Smooth muscle cell (in vitro differentiated cells): Measurements from ENCODE around the gene ADCYAP1R1. TPM values are rescaled to one million over a fixed set of nuclear protein-coding genes. Genes with fewer than 3 reads are reported as not detected.

Experiments
- DNase-seq: peaks from one replicate; lab custom pipeline; 2025; ENCODE audit not compliant: unreplicated experiment; lab: John Stamatoyannopoulos, UW
- H2AFZ ChIP-seq: fragments of 200-600 bp; sonication (generic); 2 replicates; pipeline ENCODE4 v1.6.0; 2016; ENCODE audit warnings: antibody characterized with exemption, low read depth, mild to moderate bottlenecking
- H3F3A ChIP-seq: fragments of 200-600 bp; sonication (generic); 2 replicates; pipeline ENCODE4 v1.6.0; 2017; ENCODE audit warnings: antibody characterized with exemption, low read depth
- H3K27ac ChIP-seq: fragments of 200-600 bp; sonication (generic); 2 replicates; pipeline ENCODE4 v1.5.1; 2016; ENCODE audit warnings: low read depth, mild to moderate bottlenecking
- H3K27me3 ChIP-seq: fragments of 200-600 bp; sonication (generic); 2 replicates; pipeline ENCODE4 v1.6.1; 2016; ENCODE audit warnings: low read depth, mild to moderate bottlenecking
- H3K36me3 ChIP-seq: fragments of 200-600 bp; sonication (generic); 2 replicates; pipeline ENCODE4 v1.5.1; 2016; ENCODE audit warnings: low read depth
- H3K4me1 ChIP-seq: fragments of 200-600 bp; sonication (generic); 2 replicates; pipeline ENCODE4 v1.5.1; 2016; ENCODE audit warnings: low read depth
- H3K4me2 ChIP-seq: fragments of 200-600 bp; sonication (generic); 2 replicates; pipeline ENCODE4 v1.6.0; 2016; ENCODE audit warnings: mild to moderate bottlenecking
- H3K4me3 ChIP-seq: fragments of 200-600 bp; sonication (generic); 2 replicates; pipeline ENCODE4 v1.5.1; 2016; ENCODE audit warnings: mild to moderate bottlenecking
- H3K79me2 ChIP-seq: fragments of 200-600 bp; sonication (generic); 2 replicates; pipeline ENCODE4 v1.6.0; 2016; ENCODE audit warnings: low read depth, mild to moderate bottlenecking
- H3K9ac ChIP-seq: fragments of 200-600 bp; sonication (generic); 2 replicates; pipeline ENCODE4 v1.6.0; 2016; ENCODE audit warnings: low read depth
- H3K9me3 ChIP-seq: fragments of 200-600 bp; sonication (generic); replicated peaks from 2 replicates; pipeline ENCODE4 v1.5.1; 2016; ENCODE audit warnings: low read depth
- H4K20me1 ChIP-seq: fragments of 200-600 bp; sonication (generic); 2 replicates; pipeline ENCODE4 v1.6.0; 2016; ENCODE audit warnings: low read depth
- WGBS: methylation state at CpG from one replicate; pipeline ENCODE4 v1.1.7; 2016; ENCODE audit warnings: low lambda C conversion rate; 5-methylcytosine and 5-hydroxymethylcytosine counted together
- polyA plus RNA-seq: library from polyadenylated mRNA; unstranded; fragments of >200 nt; fragmentation: Nextera tagmentation; extraction: Ambion mirVana; gene quantifications from 2 replicates; pipeline ENCODE4 v1.2.1, GENCODE V29; 2016
- total RNA-seq: library from RNA; depleted of rRNA; stranded (reverse); fragments of >200 nt; gene quantifications from 2 replicates; pipeline ENCODE4 v1.2.3, GENCODE V29; 2014
- TF ChIP-seq, protein P1 (sequence below): fragments of 200-600 bp; sonication (generic); IDR thresholded peaks from 2 replicates; pipeline ENCODE4 v1.5.1; 2017; ENCODE audit warnings: borderline replicate concordance, mild to moderate bottlenecking, antibody characterized with exemption; ENCODE audit not compliant: insufficient read depth, poor library complexity, severe bottlenecking

Gene ADCYAP1R1
- total and polyA plus RNA-seq, 2 experiments from 2014 or later = not detected

DNA sequence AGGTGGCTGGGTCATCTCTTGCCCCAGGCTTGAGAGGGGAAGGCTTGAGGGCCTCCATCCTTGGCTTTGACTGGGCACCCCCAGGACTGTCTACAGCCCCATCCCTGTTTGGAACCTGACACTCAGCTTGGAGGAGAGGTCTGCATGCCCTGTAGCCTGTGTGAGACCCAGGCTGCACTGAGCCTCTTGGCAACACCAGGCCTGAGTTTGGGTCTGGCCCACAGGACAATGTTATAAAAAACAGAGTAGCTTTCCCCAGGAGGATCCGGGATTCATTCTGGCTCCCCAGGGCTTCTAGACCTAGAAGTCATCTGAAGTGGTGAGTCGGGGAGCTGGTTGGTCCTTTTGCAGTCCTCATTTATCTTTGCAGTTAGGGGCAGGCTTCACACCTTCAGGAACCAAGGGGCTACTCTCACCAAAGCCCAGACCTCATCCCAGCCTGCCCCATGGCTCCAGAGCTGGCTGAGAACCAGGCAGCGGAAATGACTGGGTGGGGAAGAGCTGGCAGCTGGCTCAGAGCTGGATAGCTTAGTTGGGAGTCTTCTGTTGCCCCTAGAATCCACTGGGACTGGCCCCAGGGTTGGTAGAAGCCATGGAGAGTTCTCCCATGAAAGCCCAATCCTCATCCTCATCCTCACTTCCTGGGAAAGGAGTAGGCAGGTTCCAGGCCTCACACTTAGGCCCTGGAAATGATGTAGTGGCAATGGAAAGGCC is 68.8 kb downstream of the ADCYAP1R1 start:
- Histone ChIP-seq H3K4me2 (no peak overlapping the region), H3K9me3 (no peaks in the 10 kb centered on the region), H3K79me2 (no peaks in the 10 kb centered on the region), H2AFZ (no peak overlapping the region), H3K27me3 (peaks cover 15% of the 10 kb centered on the region), H3K4me3 (no peak overlapping the region), H3K36me3 (no peaks in the 10 kb centered on the region), H3K4me1 (no peaks in the 10 kb centered on the region), H3F3A (no peaks in the 10 kb centered on the region), H3K9ac (no peak overlapping the region), H3K27ac (no peak overlapping the region), H4K20me1 (no peaks in the 10 kb centered on the region)
- no peak for DNase-seq
- WGBS = 87% methylated on average over 3 of the region's 3 CpGs
- TF ChIP-seq, protein P1, sequence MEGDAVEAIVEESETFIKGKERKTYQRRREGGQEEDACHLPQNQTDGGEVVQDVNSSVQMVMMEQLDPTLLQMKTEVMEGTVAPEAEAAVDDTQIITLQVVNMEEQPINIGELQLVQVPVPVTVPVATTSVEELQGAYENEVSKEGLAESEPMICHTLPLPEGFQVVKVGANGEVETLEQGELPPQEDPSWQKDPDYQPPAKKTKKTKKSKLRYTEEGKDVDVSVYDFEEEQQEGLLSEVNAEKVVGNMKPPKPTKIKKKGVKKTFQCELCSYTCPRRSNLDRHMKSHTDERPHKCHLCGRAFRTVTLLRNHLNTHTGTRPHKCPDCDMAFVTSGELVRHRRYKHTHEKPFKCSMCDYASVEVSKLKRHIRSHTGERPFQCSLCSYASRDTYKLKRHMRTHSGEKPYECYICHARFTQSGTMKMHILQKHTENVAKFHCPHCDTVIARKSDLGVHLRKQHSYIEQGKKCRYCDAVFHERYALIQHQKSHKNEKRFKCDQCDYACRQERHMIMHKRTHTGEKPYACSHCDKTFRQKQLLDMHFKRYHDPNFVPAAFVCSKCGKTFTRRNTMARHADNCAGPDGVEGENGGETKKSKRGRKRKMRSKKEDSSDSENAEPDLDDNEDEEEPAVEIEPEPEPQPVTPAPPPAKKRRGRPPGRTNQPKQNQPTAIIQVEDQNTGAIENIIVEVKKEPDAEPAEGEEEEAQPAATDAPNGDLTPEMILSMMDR = no peak

DNA sequence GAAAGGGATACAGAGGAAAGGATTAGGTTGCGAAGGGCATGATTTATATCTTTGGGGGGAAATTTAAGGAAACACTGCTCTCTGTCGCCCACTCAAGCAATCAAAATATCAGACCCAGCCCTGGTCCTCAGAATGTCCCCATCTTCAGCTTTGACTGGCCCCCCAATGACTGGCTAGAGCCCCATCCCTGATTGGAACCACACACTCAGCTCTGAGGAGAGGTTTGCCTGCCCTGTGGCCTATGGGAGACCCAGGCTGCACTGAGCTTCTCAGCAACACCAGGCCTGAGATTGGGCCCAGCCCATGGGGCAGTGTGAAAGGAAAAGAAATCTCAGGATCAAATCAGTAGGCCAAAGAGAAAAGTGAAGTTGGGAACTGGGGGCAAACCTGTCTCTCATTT is 69.5 kb downstream of the ADCYAP1R1 start:
- WGBS = 98% methylated on average over 2 of the region's 2 CpGs
- no peaks in the 10 kb centered on the region for H4K20me1 ChIP-seq
- H3K9ac ChIP-seq = no peak overlapping the region
- H3K4me1 ChIP-seq = no peaks in the 10 kb centered on the region
- DNase-seq = no peak
- no peaks in the 10 kb centered on the region for H3K79me2 ChIP-seq
- H3K27ac ChIP-seq = no peak overlapping the region
- no peak overlapping the region for H3K4me2 ChIP-seq
- H3K36me3 ChIP-seq = no peaks in the 10 kb centered on the region
- no peak overlapping the region for H2AFZ ChIP-seq
- no peak overlapping the region for H3K4me3 ChIP-seq
- H3K27me3 ChIP-seq = peaks cover 15% of the 10 kb centered on the region
- no peaks in the 10 kb centered on the region for H3K9me3 ChIP-seq
- TF ChIP-seq, protein P1 = no peak
- no peaks in the 10 kb centered on the region for H3F3A ChIP-seq

DNA sequence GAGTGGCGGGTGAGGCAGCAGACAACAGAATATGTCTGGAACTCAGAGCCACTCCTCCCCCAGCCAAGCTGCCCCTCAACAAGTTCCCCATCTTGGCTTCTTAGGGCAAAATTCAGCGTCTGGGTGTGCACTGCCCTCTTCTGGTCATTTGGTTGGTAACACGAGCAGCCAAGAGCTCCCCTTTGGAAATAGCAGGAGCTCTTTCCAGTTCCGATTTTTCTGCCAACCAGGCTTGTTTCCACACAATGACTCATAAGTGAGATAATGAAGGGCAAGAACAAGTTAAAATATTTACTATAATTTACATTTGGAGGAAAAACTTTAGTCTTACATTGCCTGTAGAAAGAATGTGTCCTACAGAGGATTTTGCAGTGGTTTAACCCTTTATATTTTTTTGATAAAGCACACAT is 70.5 kb downstream of the ADCYAP1R1 start:
- H3K4me1 ChIP-seq = no peaks in the 10 kb centered on the region

More for the DNA sequence above, 70.5 kb downstream of the ADCYAP1R1 start:
- Histone ChIP-seq H3K4me3 (no peak overlapping the region), H3K4me2 (no peak overlapping the region), H4K20me1 (no peaks in the 10 kb centered on the region), H3F3A (no peaks in the 10 kb centered on the region), H2AFZ (no peak overlapping the region), H3K36me3 (no peaks in the 10 kb centered on the region), H3K9me3 (no peaks in the 10 kb centered on the region), H3K27ac (no peak overlapping the region), H3K9ac (no peak overlapping the region), H3K27me3 (peaks cover 10% of the 10 kb centered on the region), H3K79me2 (no peaks in the 10 kb centered on the region)
- TF ChIP-seq, protein P1 = peak; percentile 82
- peak; percentile 15 for DNase-seq
- 7% methylated on average over 4 of the region's 4 CpGs for WGBS
